ENCODE results near the gene TMPRSS11A.

TMPRSS11A gene

GRCh38 chr4:67877086-67877485, 86.2 kb downstream of the TMPRSS11A start:
- no peak for TF ChIP-seq EZH2phosphoT487 (IDR thresholded peaks at IDR 0.05; ENCODE audit: borderline replicate concordance, low read length)
- TF ChIP-seq CTCF (IDR thresholded peaks at IDR 0.05; ENCODE audit: low read depth, low read length, poor library complexity, severe bottlenecking), result no peak
- no peaks in the 10 kb centered on the region for H3F3A ChIP-seq (ENCODE audit: control insufficient read depth, insufficient read depth)
- H3K36me3 ChIP-seq (ENCODE audit: control insufficient read depth, low read length), result no peaks in the 10 kb centered on the region
- H3K79me2 ChIP-seq (ENCODE audit: control insufficient read depth, low read length), result no peaks in the 10 kb centered on the region
- no peaks in the 10 kb centered on the region for H3K9me2 ChIP-seq (replicated peaks; ENCODE audit: control insufficient read depth, low read length)
- no peak overlapping the region for H3K4me2 ChIP-seq (ENCODE audit: low read length)
- H3K4me3 ChIP-seq (ENCODE audit: low read length), result no peak overlapping the region
- no peaks in the 10 kb centered on the region for H3K9me3 ChIP-seq (ENCODE audit: control insufficient read depth, insufficient read depth, low read length)
- peaks cover 3% of the 10 kb centered on the region; the same call in 1 of the 2 replicates for H3K27me3 ChIP-seq (ENCODE audit: control insufficient read depth, low read length)
- no peak overlapping the region for H3K27ac ChIP-seq (ENCODE audit: low read depth, low read length)
- no peaks in the 10 kb centered on the region for H4K20me1 ChIP-seq (ENCODE audit: control insufficient read depth, insufficient read depth, low read depth, low read length)
- no peaks in the 10 kb centered on the region for H3K4me1 ChIP-seq (ENCODE audit: control insufficient read depth, low read length)

- Histone ChIP-seq H3K27me3 (ENCODE audit: control insufficient read depth, low read length) (peaks cover 3% of the 10 kb centered on the region; the same call in 1 of the 2 replicates), H3K4me3 (ENCODE audit: low read length) (no peak overlapping the region), H3K36me3 (ENCODE audit: control insufficient read depth, low read length) (no peaks in the 10 kb centered on the region), H3F3A (ENCODE audit: control insufficient read depth, insufficient read depth) (no peaks in the 10 kb centered on the region), H3K4me1 (ENCODE audit: control insufficient read depth, low read length) (no peaks in the 10 kb centered on the region), H3K4me2 (ENCODE audit: low read length) (no peak overlapping the region), H3K9me2 (replicated peaks; ENCODE audit: control insufficient read depth, low read length) (no peaks in the 10 kb centered on the region), H3K27ac (ENCODE audit: low read depth, low read length) (no peak overlapping the region), H3K79me2 (ENCODE audit: control insufficient read depth, low read length) (no peaks in the 10 kb centered on the region), H3K9me3 (ENCODE audit: control insufficient read depth, insufficient read depth, low read length) (no peaks in the 10 kb centered on the region), H4K20me1 (ENCODE audit: control insufficient read depth, insufficient read depth, low read depth, low read length) (no peaks in the 10 kb centered on the region)
- TF ChIP-seq EZH2phosphoT487 (IDR thresholded peaks at IDR 0.05; ENCODE audit: borderline replicate concordance, low read length) (no peak), CTCF (IDR thresholded peaks at IDR 0.05; ENCODE audit: low read depth, low read length, poor library complexity, severe bottlenecking) (no peak)
These were observed 88.3 kb downstream of the TMPRSS11A start for GRCh38 chr4:67874986-67875385.

GRCh38 chr4:67873116-67873515, 90.2 kb downstream of the TMPRSS11A start:
- H3K4me2 ChIP-seq (ENCODE audit: low read length), result no peak overlapping the region
- H3F3A ChIP-seq (ENCODE audit: control insufficient read depth, insufficient read depth), result no peaks in the 10 kb centered on the region
- H3K9me3 ChIP-seq (ENCODE audit: control insufficient read depth, insufficient read depth, low read length), result no peaks in the 10 kb centered on the region
- H4K20me1 ChIP-seq (ENCODE audit: control insufficient read depth, insufficient read depth, low read depth, low read length), result no peaks in the 10 kb centered on the region
- no peaks in the 10 kb centered on the region for H3K79me2 ChIP-seq (ENCODE audit: control insufficient read depth, low read length)
- H3K27me3 ChIP-seq (ENCODE audit: control insufficient read depth, low read length), result peaks cover 3% of the 10 kb centered on the region; the same call in 1 of the 2 replicates
- H3K27ac ChIP-seq (ENCODE audit: low read depth, low read length), result no peak overlapping the region
- no peak for TF ChIP-seq EZH2phosphoT487 (IDR thresholded peaks at IDR 0.05; ENCODE audit: borderline replicate concordance, low read length)
- H3K4me1 ChIP-seq (ENCODE audit: control insufficient read depth, low read length), result no peaks in the 10 kb centered on the region
- H3K36me3 ChIP-seq (ENCODE audit: control insufficient read depth, low read length), result no peaks in the 10 kb centered on the region
- H3K4me3 ChIP-seq (ENCODE audit: low read length), result no peak overlapping the region
- no peaks in the 10 kb centered on the region for H3K9me2 ChIP-seq (replicated peaks; ENCODE audit: control insufficient read depth, low read length)

GRCh38 chr4:67871867-67872266, 91.4 kb downstream of the TMPRSS11A start:
- H3K4me2 ChIP-seq (ENCODE audit: low read length), result no peak overlapping the region
- TF ChIP-seq CTCF (IDR thresholded peaks at IDR 0.05; ENCODE audit: low read depth, low read length, poor library complexity, severe bottlenecking) (peak; percentile 46), EZH2phosphoT487 (IDR thresholded peaks at IDR 0.05; ENCODE audit: borderline replicate concordance, low read length) (no peak)
- no peaks in the 10 kb centered on the region for H3K79me2 ChIP-seq (ENCODE audit: control insufficient read depth, low read length)
- H3K4me1 ChIP-seq (ENCODE audit: control insufficient read depth, low read length), result no peaks in the 10 kb centered on the region
- H3K4me3 ChIP-seq (ENCODE audit: low read length), result no peak overlapping the region
- no peaks in the 10 kb centered on the region for H3K9me2 ChIP-seq (replicated peaks; ENCODE audit: control insufficient read depth, low read length)
- peaks cover 3% of the 10 kb centered on the region; the same call in 1 of the 2 replicates for H3K27me3 ChIP-seq (ENCODE audit: control insufficient read depth, low read length)
- no peak overlapping the region for H3K27ac ChIP-seq (ENCODE audit: low read depth, low read length)
- H4K20me1 ChIP-seq (ENCODE audit: control insufficient read depth, insufficient read depth, low read depth, low read length), result no peaks in the 10 kb centered on the region
- no peaks in the 10 kb centered on the region for H3K36me3 ChIP-seq (ENCODE audit: control insufficient read depth, low read length)
- H3F3A ChIP-seq (ENCODE audit: control insufficient read depth, insufficient read depth), result no peaks in the 10 kb centered on the region
- no peaks in the 10 kb centered on the region for H3K9me3 ChIP-seq (ENCODE audit: control insufficient read depth, insufficient read depth, low read length)
